Hematopoietic multipotent progenitor cell treated with erythropoietin and hydrocortisone succinate and interleukin-3 and kit ligand, for 17 days (in vitro differentiated cells): ENCODE measurements around the gene PLIN1.
"Not testable (repeated sequence)": the region's sequence is repeated elsewhere in the genome, so short reads cannot be mapped to it uniquely, and the experiment has no call there.

Experiments used
- DNase-seq: peaks from one replicate; pipeline ENCODE4 v3.0.0-alpha.2; 2015; ENCODE audit warnings: low spot score

PLIN1 gene, protein sequence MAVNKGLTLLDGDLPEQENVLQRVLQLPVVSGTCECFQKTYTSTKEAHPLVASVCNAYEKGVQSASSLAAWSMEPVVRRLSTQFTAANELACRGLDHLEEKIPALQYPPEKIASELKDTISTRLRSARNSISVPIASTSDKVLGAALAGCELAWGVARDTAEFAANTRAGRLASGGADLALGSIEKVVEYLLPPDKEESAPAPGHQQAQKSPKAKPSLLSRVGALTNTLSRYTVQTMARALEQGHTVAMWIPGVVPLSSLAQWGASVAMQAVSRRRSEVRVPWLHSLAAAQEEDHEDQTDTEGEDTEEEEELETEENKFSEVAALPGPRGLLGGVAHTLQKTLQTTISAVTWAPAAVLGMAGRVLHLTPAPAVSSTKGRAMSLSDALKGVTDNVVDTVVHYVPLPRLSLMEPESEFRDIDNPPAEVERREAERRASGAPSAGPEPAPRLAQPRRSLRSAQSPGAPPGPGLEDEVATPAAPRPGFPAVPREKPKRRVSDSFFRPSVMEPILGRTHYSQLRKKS

DNA sequence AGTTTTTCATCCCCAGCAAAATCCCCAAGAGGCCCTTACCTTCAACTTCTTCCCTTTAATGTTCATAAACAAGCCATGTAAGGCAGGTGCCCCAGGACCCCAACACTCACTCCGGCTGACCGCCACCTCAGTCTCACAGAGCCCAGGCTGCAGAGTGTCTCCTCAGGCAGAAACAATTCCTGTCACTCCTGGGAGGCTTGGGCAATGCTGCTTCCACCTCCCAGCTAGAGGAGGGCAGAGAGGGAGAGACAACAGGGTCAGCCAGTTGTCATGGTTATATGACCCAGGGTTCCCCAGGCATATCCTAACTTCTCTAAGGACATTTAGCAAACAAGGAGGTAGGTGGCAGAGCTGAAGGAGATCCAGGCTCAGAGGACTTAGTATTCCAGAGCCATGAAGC is at the start of gene PLIN1:
Gene PLIN1, minus strand, starts transcription at position 156 of the 400 bp plus-strand sequence. CDS start 1,878 bp downstream, outside the sequence.
- DNase-seq, result no peak

DNA sequence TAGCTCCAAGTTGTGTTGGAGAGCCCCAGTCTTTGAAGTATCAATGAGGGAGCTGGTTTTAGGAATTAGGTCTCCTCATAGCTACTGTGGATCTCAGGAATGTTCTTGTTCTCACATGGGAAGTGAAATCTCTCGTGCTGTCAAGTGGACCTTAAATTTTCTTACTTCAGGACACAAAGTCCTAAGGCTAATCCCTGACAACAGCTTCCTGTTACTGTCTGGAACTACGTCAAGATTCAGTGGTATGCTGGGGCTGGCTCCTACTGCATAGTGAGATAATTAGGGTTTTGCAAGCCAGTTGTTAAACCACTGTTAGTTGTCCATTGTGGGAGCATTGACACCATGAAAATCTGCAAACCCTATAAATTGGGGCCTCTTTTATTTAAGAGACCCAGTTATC is 49.1 kb upstream of the PLIN1 start:
- DNase-seq, result no peak

GRCh38 chr15:89725064-89725463 is 45.9 kb upstream of the PLIN1 start:
- no peak for DNase-seq

DNA sequence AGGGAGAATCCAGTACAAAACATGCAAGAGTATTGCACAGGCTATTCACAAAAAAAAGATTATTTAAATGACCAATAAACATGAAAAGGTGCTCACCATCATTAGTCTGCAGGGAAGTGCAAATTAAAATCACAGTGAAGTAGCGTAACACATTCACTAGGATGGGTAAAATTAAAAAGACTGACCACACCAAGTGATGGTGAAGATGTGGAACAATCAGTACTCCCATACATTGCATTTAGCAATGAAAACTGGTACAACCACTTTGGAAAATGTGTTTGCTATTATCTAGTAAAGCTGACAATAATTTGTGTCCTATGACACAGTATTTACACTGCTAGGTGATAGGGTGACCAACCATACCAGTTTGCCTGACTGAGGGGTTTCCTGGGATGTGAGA is 45.5 kb upstream of the PLIN1 start:
- no peak for DNase-seq

GRCh38 chr15:89723031-89723430 is 43.9 kb upstream of the PLIN1 start:
- no peak for DNase-seq

DNA sequence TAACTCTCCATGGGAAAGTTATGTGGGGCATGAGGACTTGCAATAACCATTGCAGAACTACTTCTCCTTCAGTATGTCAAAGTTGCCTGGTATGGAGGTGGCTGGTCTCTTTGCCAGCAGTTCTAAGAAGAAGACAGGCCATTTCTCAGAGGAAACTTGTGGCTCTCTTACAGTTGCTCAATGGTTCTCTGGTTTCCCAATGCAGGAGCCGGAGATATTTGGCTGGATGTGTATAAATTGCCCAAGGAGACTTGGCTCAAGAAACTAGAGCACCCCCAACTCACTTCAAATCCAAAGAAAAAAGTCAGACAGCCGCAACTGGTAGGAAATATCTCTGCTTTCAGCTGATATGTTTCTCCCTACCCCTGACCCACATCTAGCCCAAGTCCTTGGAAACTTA is 35.6 kb upstream of the PLIN1 start:
- DNase-seq, result no peak

DNA sequence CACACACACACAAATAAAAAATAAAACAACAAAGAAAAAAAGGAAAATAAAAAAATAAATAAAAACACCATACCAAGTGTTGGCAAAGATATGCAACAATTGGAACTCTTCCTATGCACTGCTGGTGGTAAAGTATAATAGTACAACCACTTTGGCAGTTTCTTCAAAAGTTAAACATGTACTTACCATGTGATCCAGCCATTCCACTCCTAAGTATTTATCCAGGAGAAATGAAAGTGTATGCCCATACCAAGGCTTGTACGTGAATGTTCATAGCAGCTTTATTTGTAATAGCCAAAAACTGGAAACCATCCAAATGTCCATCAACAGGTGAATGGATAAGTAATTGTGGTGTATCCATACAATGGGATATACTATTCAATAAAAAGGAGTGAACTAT is 28.4 kb upstream of the PLIN1 start:
- DNase-seq, result no peak

DNA sequence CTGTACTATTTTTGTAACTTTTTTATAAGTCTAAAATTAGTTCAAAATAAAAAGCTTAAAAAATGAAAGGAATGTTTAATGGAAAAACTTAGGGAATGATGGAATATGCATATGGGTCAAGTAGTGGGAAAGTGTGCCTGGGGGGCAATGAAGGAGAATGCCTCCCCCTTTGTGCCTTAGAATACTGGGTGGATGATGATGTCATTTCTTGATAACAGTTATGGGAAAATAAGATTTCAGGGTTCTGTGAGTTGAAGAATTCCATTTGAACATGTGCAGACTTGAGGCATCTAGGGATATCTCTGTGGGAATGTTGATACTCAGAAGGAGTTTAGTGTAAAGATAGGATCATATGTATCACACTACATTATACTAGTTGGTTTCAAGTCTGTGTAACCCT is 25.2 kb upstream of the PLIN1 start:
- no peak for DNase-seq

- no peak for DNase-seq
Observed at GRCh38 chr15:89695198-89695597, 16.0 kb upstream of the PLIN1 start.

DNA sequence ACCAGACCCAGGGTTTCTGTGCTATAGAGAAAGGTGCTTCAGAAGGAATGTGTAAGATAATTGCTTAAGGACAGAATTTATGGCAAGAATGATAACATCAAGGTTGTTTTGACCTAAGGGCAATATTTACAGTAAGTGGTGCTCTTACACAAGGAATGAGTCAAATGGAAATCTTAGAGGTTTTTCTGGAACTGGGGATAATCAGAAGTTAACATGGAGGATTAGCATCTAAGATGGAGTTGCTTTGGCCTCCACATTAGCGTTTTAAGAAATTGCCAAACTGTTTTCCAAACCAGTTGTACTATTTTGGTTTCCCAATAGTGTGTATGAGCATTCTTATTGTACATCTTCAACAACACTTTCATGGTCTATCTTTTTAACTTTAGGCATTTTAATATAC is 14.5 kb upstream of the PLIN1 start:
- DNase-seq, result no peak

- no peak for DNase-seq
Observed at GRCh38 chr15:89693091-89693490, 13.9 kb upstream of the PLIN1 start.

DNA sequence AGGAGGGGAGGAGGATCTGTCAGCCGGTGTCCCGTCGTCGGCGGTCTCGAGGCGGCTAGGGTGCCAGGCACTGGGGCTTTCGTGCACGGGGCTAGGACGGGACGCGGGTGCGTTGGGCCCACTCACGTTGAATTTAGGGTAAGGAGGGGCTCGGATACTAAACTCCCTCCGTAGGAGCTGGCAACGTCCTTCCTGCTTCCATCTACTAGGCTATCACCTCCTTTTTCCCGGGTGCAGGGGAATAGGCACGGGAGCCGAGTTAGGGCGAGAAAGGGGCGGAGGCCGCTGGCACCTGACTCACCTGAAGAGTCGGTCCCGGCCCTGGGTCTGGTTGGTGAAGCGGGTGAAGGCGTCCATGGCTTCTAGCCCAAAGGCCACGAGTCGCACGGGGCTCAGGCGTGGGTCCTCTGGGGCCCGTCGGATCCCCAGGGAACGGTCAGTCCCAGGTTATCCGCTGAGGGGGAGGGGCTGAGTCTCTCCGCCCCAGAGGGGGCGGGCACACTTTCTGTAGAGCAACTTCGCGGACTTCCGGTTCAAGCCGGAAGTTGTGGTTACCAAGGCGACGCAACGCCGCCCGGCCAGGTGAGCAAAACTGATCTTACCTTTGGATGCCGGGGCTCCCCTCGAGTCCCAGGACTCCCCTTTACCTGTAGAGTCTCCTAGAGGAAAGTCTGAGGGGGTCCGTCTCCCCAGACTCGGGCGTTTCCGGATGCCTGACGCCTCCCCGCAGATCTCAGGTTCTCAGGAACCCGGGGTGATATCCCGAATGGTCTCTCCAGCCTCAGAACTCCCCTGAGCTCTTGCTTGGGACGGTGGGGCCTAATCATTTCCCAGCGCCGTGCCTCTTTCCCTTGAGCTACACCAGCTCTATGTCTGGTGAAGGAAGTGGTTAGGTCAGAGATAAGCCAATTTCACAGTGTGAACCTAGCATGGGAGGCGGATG is 11.4 kb upstream of the PLIN1 start, which contains the start of the genes PEX11A and WDR93:
Gene PEX11A, minus strand, starts transcription at position 479 of the 943 bp plus-strand sequence. Its CDS starts 122 bp downstream, at position 357.
Gene WDR93, plus strand, starts transcription at position 536 of the 943 bp plus-strand sequence. CDS start 10,936 bp downstream, outside the sequence.
- peak; percentile 56 for DNase-seq

- not testable (repeated sequence) for DNase-seq
Observed at GRCh38 chr15:89689930-89690275, 10.7 kb upstream of the PLIN1 start.

- DNase-seq, result no peak
Observed at GRCh38 chr15:89686522-89686921, 7.4 kb upstream of the PLIN1 start.

DNA sequence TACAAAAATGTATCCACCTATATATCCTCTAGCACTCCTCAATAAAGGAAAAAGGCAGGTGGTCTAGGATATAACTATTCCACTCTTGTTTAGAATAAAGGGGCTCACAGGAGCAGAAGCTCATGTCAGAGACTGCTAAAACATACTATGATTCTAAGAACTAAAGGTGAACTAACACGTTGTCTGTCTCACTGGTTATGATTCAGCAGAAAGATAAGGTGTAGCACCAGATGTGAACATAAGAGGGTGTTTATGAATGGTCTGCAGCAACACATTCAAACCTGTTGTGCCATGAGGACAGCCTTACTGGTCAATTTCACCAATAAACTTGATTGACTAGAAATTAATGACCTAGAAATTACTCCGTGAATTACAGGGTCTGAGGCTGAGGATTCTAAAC is 6.8 kb upstream of the PLIN1 start:
- no peak for DNase-seq

DNA sequence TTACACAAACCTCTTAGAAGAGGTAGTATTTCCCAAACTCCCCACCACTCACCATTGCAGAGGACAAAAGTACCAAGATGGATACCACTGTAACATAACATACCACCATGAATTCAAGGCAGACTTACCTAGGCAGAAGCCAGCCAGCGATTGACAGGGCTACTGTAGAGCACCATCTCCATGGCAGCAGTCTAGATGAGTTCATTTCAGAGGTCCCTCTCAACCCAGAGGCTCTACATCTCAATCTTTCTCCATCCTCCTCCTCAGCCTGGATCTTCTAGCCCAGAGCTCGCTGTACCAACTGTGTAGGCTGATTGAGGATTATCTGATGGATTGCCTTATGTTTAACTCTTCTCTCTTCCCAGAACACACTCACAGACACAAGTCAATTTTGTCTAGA is 2.0 kb upstream of the PLIN1 start:
- no peak for DNase-seq

DNA sequence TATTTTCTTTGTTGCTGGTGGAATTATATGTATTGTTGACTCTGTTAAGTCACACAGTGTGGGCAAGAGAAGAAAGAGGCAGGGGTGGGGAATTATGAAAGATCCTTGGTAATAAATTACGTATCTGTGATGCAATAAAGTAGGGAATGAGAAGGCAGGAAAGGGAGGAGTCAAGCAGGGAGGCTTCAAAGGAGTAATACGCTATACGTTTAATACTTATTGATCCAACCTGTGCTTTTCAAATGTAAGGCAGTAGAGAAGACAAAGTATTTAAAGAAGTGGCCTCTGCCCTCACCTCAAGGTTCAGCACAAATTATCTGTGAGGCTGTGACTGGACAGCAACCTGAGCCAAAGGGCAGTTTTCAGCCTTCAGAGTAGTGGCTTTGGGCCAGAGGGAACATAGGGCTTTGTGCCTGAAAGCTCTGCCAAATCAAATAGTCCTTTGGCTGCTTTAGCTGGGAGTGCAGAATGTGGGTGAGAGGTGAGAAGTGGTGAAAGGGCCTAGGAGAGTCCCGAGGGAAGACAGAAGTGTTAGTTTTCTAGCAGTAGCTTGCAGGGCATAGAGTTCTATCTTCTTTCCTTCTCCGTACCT is 1.2 kb upstream of the PLIN1 start:
- DNase-seq, result no peak

DNA sequence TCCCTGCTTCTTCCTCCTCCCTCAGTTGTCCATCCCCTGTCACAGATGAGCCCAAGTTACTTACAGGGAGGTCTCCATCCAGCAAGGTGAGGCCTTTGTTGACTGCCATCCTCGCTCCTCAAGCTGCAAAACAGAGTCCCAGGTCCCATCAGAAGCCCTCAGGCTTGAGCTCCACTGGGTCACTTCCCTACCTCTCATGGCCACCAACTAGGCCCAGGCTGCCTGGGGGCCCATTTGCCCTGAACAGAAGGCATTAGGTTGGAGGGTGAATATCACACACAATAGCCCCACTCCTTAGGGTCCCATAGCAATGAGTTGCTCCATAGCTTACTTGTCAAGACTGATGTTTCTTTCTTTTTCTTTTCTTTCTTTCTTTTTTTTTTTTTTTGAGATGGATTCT is 1.8 kb downstream of the PLIN1 start:
- no peak for DNase-seq

GRCh38 chr15:89675606-89676005 is 3.6 kb downstream of the PLIN1 start:
- no peak for DNase-seq

DNA sequence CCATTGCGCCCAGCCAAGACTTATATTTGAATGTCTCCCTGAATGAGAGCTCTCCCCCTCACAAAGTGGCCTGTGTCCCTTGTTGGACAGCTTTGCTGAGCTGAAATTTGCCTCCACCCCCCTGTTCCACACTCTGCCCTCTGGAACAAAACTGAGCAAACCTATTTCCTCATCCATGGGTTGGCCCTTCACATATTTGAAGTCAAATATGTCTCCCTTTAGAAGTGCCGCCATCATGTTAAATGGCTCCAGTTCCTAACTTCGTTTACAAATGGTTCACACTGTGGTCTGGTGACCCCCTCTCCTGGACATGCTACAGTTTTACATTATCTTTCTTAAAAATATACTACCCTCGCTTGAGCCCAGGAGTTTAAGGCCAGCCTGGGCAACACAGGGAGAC is 4.6 kb downstream of the PLIN1 start:
- no peak for DNase-seq

- no peak for DNase-seq
Observed at GRCh38 chr15:89673165-89673512, 6.0 kb downstream of the PLIN1 start.
